Suprapubic skin (tissue), 4 donors: ENCODE results near the gene NKAIN4. TPM values are rescaled to one million over a fixed set of nuclear protein-coding genes. Genes with fewer than 3 reads are reported as not detected.

Source experiments
- DNase-seq, 2 donors: peaks; one replicate each; pipeline ENCODE4 v3.0.0-alpha.2; 2019; ENCODE audit warnings: low spot score in 2 of 2
- H3K27ac ChIP-seq: fragments of 200-600 bp; sonication (generic); one replicate; pipeline ENCODE4 v1.5.1; 2019
- H3K27me3 ChIP-seq: fragments of 200-600 bp; sonication (generic); one replicate; pipeline ENCODE4 v1.5.1; 2019
- H3K36me3 ChIP-seq: fragments of 200-600 bp; sonication (generic); one replicate; pipeline ENCODE4 v1.5.1; 2019
- H3K4me1 ChIP-seq: fragments of 200-600 bp; sonication (generic); one replicate; pipeline ENCODE4 v1.5.1; 2019
- H3K4me3 ChIP-seq: fragments of 200-600 bp; sonication (generic); one replicate; pipeline ENCODE4 v1.5.1; 2019; ENCODE audit warnings: mild to moderate bottlenecking
- H3K9me3 ChIP-seq: fragments of 200-600 bp; sonication (generic); one replicate; pipeline ENCODE4 v1.5.1; 2019
- EP300 ChIP-seq: sonication (generic); formaldehyde crosslinking; IDR thresholded peaks from one replicate; pipeline ENCODE4 v1.6.1; 2017; ENCODE audit warnings: antibody characterized with exemption
- POLR2A ChIP-seq, 2 donors: fragments of 450-650 bp; IDR thresholded peaks; one replicate each; pipeline ENCODE4 v1.6.1; 2017; ENCODE audit warnings: antibody characterized with exemption in 2 of 2, mild to moderate bottlenecking in 2 of 2, moderate library complexity in 2 of 2
- POLR2AphosphoS5 ChIP-seq, 3 donors: sonication (generic); formaldehyde crosslinking; IDR thresholded peaks; one replicate each; pipeline ENCODE4 v1.6.1; 2017; ENCODE audit warnings: antibody characterized with exemption in 3 of 3
- WGBS: methylation state at CpG from one replicate; pipeline ENCODE4 v1.1.5; 2018; 5-methylcytosine and 5-hydroxymethylcytosine counted together
- total RNA-seq, 4 donors: library from RNA; depleted of rRNA; stranded (reverse); fragments of >200 nt; gene quantifications; one replicate each; pipeline ENCODE4 v1.1.0, GENCODE V29; 2016
- TF ChIP-seq, protein P1 (sequence below), 2 donors: fragments of 200-600 bp in 1 of 2; fragments of 450-650 bp in 1 of 2; sonication (generic) in 1 of 2; IDR thresholded peaks; one replicate each; pipeline ENCODE4 v1.5.1; 2016 to 2019; ENCODE audit warnings: antibody characterized with exemption in 2 of 2, mild to moderate bottlenecking in 1 of 2, moderate library complexity in 1 of 2

NKAIN4 gene
- total RNA-seq, 4 donors from 2014 or later, result 0.42 TPM; not detected in 3

DNA sequence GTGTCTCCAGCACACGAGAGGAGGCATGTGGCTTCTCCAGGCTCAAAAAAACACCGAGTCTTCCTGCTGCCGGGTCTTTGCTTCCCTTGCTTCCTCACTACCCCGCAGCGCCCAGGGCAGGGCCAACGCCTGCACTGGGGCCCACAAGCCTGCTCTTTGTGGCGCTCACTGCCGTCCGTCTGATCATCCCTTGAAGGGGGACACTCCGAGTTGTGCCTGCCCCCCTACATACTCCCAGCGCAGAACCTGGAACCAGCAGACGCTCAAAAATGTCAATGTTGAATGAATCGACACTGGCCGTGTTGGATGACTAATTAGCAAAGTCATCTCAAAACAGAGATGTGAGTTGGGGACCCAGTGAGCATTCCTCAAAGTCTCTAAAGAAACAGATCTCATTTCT lies 10.3 kb upstream of the NKAIN4 start:
- Histone ChIP-seq H3K36me3 (no peaks in the 10 kb centered on the region), H3K27me3 (peaks cover 64% of the 10 kb centered on the region), H3K4me3 (no peak overlapping the region), H3K27ac (no peak overlapping the region), H3K4me1 (peaks cover 11% of the 10 kb centered on the region), H3K9me3 (no peaks in the 10 kb centered on the region)
- no peak for TF ChIP-seq POLR2A (IDR thresholded peaks at IDR 0.05)
- no peak for TF ChIP-seq EP300
- no peak for TF ChIP-seq POLR2AphosphoS5 (IDR thresholded peaks at IDR 0.05)
- TF ChIP-seq, protein P1, sequence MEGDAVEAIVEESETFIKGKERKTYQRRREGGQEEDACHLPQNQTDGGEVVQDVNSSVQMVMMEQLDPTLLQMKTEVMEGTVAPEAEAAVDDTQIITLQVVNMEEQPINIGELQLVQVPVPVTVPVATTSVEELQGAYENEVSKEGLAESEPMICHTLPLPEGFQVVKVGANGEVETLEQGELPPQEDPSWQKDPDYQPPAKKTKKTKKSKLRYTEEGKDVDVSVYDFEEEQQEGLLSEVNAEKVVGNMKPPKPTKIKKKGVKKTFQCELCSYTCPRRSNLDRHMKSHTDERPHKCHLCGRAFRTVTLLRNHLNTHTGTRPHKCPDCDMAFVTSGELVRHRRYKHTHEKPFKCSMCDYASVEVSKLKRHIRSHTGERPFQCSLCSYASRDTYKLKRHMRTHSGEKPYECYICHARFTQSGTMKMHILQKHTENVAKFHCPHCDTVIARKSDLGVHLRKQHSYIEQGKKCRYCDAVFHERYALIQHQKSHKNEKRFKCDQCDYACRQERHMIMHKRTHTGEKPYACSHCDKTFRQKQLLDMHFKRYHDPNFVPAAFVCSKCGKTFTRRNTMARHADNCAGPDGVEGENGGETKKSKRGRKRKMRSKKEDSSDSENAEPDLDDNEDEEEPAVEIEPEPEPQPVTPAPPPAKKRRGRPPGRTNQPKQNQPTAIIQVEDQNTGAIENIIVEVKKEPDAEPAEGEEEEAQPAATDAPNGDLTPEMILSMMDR (IDR thresholded peaks at IDR 0.05), result no peak
- no peak for DNase-seq
- 20% methylated on average over 1 of the region's 14 CpGs for WGBS

DNA sequence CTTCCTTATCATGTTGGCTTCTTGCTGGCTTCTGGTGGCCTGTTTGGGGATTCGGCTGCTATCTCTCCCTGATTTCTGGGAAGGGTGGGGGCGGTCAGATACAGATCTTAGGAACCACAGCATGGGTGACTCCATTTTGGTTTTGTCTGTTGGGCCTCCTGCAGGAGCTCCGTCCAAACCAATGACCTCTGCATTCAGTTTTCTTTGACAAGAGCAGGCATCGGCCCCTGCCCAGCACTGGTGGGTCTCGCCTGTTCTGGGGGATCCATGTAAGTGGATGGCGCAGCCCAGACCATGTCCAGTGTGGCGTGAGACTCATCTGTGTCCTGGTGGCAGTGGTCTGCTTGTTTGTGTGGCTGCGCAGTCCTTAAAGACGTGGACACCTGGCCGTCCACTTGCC lies 9.7 kb upstream of the NKAIN4 start:
- WGBS, result 87% methylated on average over 8 of the region's 10 CpGs
- TF ChIP-seq, protein P1 (IDR thresholded peaks at IDR 0.05), result no peak
- no peak for TF ChIP-seq POLR2A (IDR thresholded peaks at IDR 0.05)
- no peak for TF ChIP-seq POLR2AphosphoS5 (IDR thresholded peaks at IDR 0.05)
- TF ChIP-seq EP300, result no peak
- peaks cover 69% of the 10 kb centered on the region for H3K27me3 ChIP-seq

DNA sequence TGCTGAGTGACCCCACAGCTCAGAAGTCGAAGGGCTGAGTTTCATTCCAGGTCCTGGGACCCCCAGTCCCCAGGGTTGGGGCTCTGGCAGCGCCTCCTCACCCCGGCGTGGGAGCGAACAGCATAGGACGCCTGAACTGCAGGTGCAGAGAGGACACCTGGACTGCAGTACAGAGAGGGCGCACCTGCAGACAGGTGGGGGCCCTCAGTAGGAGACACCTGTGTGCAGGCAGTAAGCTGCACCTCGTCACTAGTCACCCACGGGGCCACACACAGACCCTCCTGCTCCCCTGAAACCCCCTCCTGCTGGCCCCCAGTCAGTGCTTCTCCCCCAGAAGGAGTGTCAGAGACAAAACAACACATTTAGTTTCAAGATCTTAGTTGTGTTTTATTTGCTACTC lies 8.6 kb upstream of the NKAIN4 start:
- TF ChIP-seq, protein P1 (IDR thresholded peaks at IDR 0.05), result no peak
- TF ChIP-seq POLR2AphosphoS5 (IDR thresholded peaks at IDR 0.05) (no peak), EP300 (no peak), POLR2A (IDR thresholded peaks at IDR 0.05) (no peak)
- 89% methylated on average over 8 of the region's 9 CpGs for WGBS
- H3K9me3 ChIP-seq, result no peaks in the 10 kb centered on the region
- no peaks in the 10 kb centered on the region for H3K4me1 ChIP-seq
- no peak overlapping the region for H3K4me3 ChIP-seq
- peaks cover 80% of the 10 kb centered on the region for H3K27me3 ChIP-seq
- no peaks in the 10 kb centered on the region for H3K36me3 ChIP-seq
- no peak for DNase-seq
- no peak overlapping the region for H3K27ac ChIP-seq

More for the DNA sequence above, 9.7 kb upstream of the NKAIN4 start:
- Histone ChIP-seq H3K9me3 (no peaks in the 10 kb centered on the region), H3K27ac (no peak overlapping the region), H3K4me1 (peaks cover 6% of the 10 kb centered on the region), H3K36me3 (no peaks in the 10 kb centered on the region), H3K4me3 (no peak overlapping the region)
- DNase-seq, result no peak

DNA sequence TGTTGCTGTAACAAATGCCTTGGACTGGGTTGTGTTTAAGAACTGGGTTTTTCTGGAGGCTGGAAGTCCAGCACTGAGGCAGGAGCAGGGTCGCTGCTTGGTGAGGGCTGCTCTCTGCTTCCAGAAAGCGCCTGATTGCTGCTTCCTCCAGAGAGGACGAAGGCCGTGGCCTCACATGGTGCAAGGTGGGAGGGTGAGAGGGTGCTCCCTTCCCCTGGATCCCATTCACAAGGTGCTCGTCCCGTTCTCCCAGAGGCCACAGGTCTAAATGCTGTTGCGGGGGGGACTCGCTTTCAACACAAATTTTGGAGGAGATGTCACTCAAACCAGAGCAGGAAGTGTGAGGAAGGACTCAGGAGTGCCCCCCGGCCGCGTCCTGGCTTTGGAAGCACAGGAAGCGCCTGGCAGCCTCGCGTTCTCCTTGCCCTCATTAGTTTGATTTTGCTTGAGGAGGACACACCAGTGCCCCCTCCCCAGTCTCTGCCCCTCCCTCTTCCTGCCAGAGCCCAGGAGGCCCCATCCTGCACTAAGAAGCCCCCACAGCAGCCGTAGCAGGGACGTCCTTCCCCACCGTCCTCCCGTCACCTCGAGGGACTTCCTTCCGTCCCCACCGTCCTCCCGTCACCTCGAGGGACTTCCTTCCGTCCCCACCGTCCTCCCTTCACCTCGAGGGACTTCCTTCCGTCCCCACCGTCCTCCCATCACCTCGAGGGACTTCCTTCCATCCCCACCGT lies 7.7 kb upstream of the NKAIN4 start:
- TF ChIP-seq, protein P1 (IDR thresholded peaks at IDR 0.05), result no peak
- no peak for TF ChIP-seq EP300
- TF ChIP-seq POLR2A (IDR thresholded peaks at IDR 0.05), result no peak
- no peak for TF ChIP-seq POLR2AphosphoS5 (IDR thresholded peaks at IDR 0.05)
- Histone ChIP-seq H3K4me1 (no peaks in the 10 kb centered on the region), H3K9me3 (no peaks in the 10 kb centered on the region), H3K27ac (no peak overlapping the region), H3K4me3 (no peak overlapping the region), H3K27me3 (peaks cover 83% of the 10 kb centered on the region), H3K36me3 (no peaks in the 10 kb centered on the region)
- DNase-seq, result no peak
- WGBS, result 57% methylated on average over 27 of the region's 30 CpGs

DNA sequence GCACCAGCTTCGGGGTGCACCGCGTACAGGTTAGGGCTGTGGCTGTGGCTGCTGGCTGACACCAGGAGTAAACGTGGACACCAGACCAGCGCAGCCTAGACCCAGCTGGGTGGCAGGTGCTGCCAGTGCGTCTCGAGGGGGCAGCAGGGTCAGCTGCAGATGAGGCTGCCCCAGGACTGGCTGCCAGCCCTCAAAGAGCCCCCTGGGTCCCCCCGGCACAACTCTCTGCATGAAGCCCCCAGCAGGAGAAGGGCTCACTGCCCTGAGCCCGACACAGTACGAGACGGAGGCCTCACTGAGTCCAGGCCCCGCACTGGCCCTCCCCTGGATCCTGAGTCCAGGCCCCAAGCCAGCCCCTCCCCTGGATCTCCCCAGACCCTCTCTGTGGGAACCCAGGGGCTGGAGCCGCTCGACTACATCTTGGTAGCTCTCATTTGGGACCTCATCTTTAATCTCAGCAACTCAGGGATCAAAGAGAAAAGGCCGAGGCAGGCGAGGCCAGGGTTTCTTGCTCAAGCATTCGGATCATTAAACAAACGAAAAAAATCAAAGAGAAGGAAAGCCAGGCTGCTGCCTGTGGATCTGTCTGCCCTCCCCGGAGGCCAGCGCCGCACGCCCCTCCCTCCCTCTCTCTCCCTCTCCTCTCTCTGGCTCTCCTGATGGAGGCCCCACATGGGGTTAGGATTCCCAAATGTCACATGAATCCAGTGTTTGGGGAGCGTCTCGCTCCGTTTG lies 7.0 kb upstream of the NKAIN4 start:
- TF ChIP-seq, protein P1 (IDR thresholded peaks at IDR 0.05), result no peak
- TF ChIP-seq EP300 (no peak), POLR2A (IDR thresholded peaks at IDR 0.05) (no peak), POLR2AphosphoS5 (IDR thresholded peaks at IDR 0.05) (no peak)
- no peak for DNase-seq
- H3K27me3 ChIP-seq, result peaks cover 88% of the 10 kb centered on the region

More for the DNA sequence above, 7.0 kb upstream of the NKAIN4 start:
- Histone ChIP-seq H3K4me1 (peaks cover 5% of the 10 kb centered on the region), H3K27ac (no peak overlapping the region), H3K36me3 (no peaks in the 10 kb centered on the region), H3K9me3 (no peaks in the 10 kb centered on the region), H3K4me3 (no peak overlapping the region)
- 53% methylated on average over 16 of the region's 25 CpGs for WGBS
